Sigmoid colon (tissue), 4 donors: ENCODE measurements around the gene S100A16.

ENCODE experiments used
- EP300 ChIP-seq, 4 donors: sonication (generic); formaldehyde crosslinking; IDR thresholded peaks; one replicate each; pipeline ENCODE4 v1.6.1; 2017; ENCODE audit warnings: antibody characterized with exemption in 4 of 4
- POLR2A ChIP-seq, 2 donors: fragments of 450-650 bp; IDR thresholded peaks; one replicate each; pipeline ENCODE4 v1.6.1; 2016; ENCODE audit warnings: antibody characterized with exemption in 2 of 2, mild to moderate bottlenecking in 2 of 2, moderate library complexity in 2 of 2
- POLR2AphosphoS5 ChIP-seq, 4 donors: sonication (generic); formaldehyde crosslinking; IDR thresholded peaks; one replicate each; pipeline ENCODE4 v1.6.1; 2017; ENCODE audit warnings: antibody characterized with exemption in 4 of 4
- TF ChIP-seq, protein P1 (sequence below), 4 experiments: fragments of 450-650 bp in 3 of 4; fragments of 200-600 bp in 1 of 4; IDR thresholded peaks; one replicate each; pipeline ENCODE4 v1.5.1; 2016 to 2019; ENCODE audit warnings: antibody characterized with exemption in 4 of 4, mild to moderate bottlenecking in 3 of 4, moderate library complexity in 2 of 4

DNA sequence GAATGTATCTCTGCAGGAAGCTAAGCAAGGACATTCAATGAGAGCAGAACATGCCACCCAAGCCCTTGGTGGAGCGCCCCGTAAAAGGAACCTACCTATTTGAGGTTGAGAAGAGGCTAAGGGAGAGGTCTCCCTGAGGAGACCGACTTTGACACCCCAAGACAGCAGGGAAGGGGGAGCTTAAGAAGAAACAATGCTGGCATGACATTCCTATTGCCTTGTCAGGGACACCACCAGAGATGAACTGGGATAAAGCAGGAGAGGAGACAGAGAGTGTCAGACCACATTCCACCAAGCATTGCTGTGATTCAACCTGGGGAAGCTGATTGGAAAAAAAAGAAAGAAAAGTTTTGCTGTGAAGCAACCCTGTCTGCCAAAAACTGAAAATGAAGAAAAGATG, 34.0 kb downstream of the S100A16 start:
- TF ChIP-seq, protein P1, sequence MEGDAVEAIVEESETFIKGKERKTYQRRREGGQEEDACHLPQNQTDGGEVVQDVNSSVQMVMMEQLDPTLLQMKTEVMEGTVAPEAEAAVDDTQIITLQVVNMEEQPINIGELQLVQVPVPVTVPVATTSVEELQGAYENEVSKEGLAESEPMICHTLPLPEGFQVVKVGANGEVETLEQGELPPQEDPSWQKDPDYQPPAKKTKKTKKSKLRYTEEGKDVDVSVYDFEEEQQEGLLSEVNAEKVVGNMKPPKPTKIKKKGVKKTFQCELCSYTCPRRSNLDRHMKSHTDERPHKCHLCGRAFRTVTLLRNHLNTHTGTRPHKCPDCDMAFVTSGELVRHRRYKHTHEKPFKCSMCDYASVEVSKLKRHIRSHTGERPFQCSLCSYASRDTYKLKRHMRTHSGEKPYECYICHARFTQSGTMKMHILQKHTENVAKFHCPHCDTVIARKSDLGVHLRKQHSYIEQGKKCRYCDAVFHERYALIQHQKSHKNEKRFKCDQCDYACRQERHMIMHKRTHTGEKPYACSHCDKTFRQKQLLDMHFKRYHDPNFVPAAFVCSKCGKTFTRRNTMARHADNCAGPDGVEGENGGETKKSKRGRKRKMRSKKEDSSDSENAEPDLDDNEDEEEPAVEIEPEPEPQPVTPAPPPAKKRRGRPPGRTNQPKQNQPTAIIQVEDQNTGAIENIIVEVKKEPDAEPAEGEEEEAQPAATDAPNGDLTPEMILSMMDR (IDR thresholded peaks at IDR 0.05) = no peak
- TF ChIP-seq EP300 (IDR thresholded peaks at IDR 0.05) (no peak), POLR2A (IDR thresholded peaks at IDR 0.05) (no peak), POLR2AphosphoS5 (IDR thresholded peaks at IDR 0.05) (no peak)
